Measurements from ENCODE around the gene METTL16.
"Not testable (repeated sequence)": the region's sequence is repeated elsewhere in the genome, so short reads cannot be mapped to it uniquely, and the experiment has no call there.

METTL16 gene

DNA sequence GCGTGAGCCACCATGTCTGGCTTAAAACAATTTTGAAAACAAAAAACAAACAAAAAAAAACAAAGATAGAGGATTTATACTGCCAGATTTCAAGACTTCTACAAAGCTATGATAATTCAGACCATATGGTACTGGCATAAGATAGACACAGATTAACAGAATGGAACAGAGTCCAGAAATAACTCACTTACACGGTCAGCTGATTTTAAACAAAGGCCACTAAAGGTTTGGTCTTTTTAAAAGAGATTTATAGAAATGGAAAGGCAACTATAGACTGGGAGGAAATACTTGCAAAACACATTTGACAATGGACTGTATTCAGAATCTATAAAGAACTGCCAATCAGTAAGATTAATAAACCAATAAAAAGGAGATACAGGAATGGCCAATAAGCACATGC, 62.2 kb downstream of the METTL16 start:
- no peak for DNase-seq

DNA sequence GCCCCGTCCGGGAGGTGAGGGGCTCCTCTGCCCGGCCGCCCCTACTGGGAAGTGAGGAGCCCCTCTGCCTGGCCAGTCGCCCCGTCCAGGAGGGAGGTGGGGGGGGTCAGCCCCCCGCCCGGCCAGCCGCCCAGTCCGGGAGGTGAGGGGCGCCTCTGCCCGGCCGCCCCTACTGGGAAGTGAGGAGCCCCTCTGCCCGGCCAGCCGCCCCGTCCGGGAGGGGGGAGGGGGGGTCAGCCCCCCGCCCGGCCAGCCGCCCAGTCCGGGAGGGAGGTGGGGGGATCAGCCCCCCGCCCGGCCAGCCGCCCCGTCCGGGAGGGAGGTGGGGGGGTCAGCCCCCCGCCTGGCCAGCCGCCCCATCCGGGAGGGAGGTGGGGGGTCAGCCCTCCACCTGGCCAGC, 64.2 kb downstream of the METTL16 start:
- DNase-seq: not testable (repeated sequence)

DNA sequence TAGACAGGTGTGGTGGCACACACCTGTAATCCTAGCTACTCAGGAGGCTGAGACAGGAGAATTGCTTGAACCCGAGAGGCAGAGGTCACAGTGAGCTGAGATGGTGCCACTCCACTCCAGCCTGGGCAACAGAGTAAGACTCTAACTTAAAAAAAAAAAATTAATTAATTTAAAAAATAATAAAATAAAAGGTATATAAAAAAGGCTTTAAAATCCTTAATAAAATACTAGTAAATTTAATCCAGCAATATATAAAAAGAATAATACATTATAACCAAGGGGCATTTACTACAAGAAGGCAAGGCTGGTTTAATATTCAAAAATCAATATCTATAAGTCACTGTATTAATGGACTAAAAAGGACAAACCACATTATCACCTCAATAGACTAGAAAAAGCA, 66.0 kb downstream of the METTL16 start:
- DNase-seq: no peak

DNA sequence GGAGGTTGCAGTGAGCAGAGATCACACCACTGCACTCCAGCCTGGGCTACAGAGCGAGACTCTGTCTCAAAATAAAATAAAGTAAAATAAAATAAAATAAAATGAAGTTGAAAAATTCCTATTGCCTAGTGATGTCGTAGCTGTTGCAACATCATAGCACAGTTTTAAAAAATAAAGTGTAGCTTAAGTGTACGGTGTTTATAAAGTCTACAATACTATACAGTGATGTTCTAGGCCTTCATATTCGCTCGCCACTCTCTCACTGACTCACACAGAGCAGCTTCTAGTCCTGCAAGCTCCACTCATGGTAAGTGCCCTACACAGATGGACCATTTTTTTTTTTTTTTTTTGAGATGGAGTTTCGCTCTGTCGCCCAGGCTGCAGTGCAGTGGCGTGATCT, 67.3 kb downstream of the METTL16 start:
- no peak for DNase-seq

DNA sequence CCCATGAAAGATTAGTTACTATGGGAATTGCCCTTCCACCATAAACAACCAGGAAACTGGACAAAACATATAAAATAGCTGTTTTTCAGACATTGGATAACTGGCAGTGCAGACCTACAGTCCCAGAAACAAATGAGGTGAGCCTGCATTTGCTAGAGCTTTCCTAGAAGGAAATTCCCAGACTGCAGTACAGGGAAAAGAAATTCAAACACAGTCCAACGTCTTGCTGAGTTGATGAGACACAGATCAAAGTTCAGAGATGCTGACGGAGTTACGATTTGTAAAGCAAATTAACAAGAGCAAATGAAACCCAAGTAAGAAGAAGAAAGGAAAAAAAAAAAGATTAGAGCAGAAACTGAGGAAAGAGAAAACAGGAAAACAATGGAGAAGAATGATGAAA, 69.5 kb downstream of the METTL16 start:
- no peak for DNase-seq

DNA sequence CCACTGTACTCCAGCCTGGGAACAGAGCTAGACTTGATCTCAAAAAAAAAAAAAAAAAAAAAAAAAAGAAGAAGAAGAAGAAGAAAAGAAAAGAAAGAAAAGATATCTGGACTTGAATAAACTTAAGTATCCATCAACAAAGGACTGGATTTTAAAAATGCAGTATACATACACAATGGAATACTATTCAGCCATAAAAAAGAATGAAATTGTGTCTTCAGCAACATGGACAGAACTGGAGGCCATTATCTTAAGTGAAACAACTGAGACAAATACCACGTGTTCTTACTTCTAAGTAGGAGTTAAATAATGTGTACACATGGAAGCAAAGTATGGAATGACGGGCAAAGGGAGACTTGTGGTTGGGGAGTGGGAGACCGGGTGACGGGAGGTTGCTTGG, 70.8 kb downstream of the METTL16 start:
- DNase-seq: no peak

DNA sequence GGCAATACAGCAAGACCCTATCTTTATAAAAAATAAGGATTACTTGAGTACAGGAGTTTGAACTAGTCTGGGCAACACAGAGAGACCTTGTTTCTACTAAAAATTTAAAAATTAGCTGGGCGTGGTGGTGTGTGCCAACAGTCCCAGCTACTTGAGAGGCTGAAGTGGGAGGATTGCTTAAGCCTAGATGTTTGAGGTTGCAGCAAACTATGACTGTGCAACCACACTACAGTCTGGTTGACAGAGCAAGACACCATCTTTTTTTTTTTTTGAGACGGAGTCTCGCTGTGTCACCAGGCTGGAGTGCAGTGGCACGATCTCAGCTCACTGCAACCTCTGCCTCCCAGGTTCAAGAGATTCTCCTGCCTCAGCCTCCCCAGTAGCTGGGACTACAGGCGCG, 71.7 kb downstream of the METTL16 start:
- not testable (repeated sequence) for DNase-seq

DNA sequence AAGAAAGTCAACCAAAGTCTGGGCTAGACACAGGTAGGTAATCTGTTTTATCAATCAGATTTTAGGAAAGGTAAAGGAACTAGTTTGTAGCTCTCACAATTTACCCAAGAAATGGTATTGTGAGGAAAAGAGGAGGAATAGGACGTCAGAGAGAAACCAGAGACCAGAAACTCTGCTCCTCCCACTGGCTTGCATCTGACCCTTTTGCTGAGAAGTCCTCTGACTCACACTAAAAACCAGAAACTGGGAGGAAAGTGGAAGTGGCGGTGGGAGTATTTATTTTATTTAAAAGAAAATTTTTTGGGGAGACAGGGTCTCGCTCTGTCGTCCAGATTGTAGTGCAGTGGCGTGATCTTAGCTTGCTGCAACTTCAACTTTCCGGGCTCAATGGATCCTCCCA, 72.9 kb downstream of the METTL16 start:
- DNase-seq: no peak

DNA sequence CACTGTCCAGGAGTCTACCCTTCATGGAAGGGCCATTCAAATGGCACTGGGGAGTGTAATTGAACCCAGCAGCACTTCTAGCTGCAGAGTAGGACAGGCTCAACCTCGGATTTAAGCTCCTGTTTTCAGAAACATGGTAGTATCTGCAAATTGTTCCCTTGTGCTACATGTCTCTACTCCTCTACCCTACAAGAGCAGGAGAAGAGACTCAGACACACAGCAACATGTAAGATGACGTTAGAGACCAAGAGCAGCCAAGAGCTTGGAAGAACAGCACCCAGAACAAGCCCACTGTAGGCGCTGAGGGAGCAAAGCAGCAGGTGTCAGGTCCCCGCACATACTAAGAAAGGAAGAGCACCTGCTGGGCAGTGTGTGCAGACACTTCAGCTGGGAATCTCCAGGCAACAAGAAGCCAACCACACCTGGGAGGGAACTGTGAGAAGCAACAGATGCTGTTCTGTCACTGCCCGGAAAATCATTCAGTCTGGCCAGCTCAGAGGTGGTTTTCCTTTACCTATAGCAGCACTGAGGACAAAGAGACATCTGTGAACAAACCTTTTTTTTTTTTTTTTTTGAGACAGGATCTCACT, 75.3 kb downstream of the METTL16 start:
- DNase-seq: no peak

DNA sequence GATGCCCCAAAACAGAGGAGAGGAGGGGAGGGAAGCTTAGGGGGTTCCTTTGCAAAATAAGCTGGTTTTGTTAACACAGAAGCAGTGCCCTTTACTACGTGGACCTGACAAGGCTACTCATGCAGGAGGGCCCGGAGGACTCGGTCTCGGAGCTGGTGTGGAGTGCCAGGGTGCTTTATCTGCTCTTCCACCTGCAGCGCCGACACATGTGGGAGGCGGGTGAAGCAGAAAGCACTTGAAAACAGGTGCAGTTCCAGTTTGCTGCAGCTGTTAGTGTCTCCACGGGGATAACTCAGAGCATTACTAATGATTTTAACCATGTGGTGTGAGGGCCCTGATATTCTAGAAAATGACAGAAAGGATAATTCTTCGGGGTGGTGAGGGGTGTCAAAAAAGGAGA, 75.8 kb downstream of the METTL16 start:
- DNase-seq: no peak

DNA sequence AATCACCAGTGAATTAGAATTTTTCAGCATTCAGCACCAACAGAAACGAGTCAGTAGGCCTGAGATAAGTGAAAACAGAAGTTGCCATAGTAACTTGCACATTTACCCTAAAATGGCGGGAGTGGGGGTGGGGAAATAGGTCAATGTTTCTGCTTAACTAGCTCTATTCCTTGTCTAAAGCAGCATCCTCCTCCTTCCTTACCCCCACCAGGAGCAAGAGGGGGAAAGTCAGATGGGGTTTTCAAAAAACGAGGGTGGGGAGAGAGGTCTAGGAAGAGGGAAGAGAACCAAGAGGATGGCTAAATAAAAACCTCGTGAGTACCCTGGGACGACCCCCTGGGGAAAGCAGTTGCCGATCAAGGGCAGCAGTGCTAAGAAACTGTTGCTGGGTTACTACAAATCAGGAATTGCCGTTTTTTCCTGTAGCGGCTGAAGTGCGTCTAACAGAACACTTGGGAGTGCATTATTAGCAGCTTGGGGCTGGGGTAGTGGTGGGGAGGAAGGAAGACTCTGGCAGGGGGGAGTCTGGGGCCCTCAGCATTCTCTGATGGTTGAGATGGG, 76.4 kb downstream of the METTL16 start:
- DNase-seq: no peak

DNA sequence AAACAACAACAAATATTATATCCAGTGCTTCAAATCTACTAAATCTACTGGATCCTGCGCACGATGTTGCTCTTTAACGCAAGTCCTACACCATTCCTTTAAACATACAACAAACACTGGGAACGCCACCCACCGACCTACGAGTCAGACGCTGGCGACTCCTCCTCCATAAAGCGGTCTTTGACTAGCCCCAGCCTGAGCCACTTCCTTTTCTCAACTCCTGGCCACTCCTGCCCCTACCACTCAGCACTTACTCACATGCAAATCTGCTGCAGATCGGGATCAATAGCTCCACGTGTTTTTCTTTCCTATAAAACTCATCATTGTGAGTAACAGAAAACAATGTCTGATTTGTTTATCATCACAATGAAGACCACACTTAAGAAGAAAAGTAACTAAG, 78.0 kb downstream of the METTL16 start:
- no peak for DNase-seq

DNA sequence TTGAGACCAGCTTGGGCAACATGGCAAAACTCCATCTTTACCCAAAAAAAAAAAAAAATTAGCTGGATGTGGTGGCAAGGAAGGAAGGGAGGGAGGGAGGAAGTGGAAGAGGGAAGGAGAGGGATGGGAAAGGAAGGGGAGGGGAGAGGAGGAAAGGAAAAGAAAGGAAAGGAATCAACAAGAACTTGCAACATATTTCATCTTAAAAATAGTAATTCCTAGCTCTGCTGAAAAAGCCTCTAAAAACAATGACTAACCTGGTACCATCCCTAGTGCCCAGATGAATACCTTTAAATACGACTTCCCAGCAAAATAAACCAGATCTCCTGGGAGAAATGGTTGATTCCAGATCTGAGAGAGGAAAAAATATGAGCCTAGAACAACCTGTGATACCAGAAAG, 83.8 kb downstream of the METTL16 start:
- DNase-seq: no peak

DNA sequence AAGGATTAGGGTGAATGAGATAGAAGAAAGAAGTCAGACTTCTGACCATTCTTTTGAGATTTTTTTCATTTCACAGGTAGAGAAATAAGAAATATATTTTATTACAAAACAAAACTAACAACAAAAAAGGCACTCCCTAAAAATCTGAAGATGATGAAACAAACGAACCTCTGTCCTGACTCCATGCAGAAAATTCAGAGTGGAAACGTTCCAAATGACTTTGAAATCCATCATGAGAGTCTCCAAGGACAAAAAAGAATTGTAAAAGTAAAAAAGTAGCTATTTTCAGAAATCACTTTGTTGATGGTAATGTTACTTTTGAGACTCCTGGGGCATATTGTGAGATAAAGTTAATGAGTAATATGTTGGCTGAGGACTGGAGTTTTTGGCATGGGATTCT, 84.5 kb downstream of the METTL16 start:
- DNase-seq: no peak

DNA sequence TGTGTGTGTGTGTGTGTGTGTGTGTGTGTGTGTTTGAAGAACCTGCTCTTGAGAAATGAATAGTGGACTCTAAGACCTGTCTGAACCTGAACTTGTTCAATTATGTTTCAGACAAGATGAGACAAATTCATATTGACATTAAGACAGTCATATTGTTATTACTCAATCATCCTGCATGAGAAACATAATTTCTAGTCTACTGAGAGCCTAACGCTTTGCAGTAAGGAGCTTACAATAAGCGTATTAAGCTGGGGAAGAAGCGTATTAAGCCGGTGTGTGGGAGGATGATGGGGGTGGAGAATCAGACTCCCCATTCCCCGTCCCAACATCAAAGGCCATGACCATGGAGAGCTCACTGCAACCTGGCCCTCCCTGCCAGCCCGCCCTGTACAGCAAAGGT, 88.4 kb downstream of the METTL16 start:
- no peak for DNase-seq

DNA sequence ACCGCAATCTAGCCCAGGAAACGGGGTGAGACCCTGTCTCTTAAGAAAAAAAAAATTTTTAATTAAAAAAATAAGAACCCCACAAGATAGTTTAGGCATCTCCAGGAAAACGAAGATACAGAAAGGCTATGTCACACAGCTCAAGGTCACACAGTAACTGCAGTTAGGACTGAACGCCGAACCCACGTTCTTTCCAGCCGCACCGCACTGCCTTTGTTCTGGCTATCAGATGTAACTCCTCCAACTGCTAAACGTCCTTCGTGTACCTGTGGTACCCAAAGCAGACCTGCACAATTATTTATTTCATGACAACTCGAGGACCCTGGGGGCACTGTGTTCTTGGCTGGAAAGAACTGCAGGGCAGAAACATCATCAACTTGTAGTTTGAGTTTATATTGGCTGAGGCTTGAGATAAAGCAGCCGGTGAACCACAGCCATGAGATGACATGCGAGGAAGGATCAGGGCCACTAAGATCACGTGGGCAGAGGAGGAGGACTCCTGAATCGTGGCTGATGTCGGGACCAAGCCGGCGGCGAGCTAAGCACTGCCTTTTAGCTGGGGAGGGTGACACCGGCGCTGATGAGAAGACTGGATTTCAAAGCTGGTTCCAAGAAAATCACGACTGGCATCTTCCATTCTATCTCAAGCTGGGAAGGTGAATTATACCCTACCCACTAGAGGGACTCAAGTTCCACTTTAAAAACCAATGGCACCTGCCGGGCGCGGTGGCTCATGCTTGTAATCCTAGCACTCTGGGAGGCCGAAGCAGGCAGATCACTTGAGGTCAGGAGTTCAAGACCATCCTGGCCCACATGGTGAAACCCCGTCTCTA, 90.2 kb downstream of the METTL16 start:
- no peak for DNase-seq

DNA sequence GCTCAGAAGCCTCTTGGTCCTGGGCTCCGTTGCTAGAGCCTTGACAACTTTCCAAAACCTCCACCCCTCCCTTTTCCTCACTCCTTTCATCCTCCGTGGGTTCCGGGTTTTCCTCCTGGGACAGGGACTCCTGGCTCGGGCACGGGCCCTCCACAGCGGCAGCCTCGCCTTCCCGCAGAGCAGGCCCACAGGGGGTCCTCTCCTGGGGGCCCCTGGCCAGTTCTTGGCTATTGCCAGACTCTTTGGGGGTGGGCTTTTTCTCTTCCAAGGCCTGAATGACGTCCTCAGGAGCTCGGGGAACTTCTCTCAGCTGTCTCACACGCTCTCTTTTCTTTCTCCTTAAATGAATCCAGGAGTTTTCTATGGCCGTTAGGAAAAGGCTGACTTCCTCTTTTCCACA, 91.5 kb downstream of the METTL16 start:
- no peak for DNase-seq

DNA sequence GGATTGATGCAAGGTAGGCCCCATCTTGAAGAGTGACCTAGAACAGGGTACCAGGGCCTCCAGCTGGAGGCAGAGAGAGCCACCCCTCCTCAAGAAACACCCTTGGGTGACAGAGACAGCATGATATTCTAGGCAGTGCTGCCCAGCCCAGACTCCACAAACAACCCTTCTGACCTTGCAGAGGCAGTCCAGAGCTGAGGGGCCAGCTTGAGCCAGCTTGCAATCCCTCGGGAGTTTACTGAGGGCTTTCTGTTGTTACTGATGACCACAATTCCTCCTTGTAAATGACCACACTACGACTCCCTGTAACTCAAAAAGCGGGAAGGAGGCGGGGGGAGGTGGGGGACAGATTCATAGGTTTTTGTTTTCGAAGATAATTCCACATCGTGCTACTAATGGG, 92.2 kb downstream of the METTL16 start:
- no peak for DNase-seq

DNA sequence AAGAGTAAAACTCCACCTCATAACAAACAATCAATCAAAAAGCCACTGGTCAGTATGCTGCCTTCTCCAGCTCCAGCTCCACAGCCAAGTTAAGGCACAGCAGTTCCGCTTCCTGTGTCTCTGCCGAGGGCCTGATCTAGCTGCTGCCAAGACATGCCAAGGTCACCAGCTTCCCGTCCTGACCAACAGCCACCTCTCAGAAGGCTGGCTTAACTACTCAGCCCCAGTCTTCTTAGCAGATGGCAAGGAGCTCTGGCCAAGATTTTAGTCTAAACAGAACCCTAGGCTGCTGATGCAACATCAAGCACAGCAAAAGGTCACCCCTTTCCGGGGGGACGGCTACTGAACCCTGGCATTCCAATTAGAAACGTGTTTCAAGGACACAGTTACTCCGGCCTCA, 93.1 kb downstream of the METTL16 start:
- no peak for DNase-seq

DNA sequence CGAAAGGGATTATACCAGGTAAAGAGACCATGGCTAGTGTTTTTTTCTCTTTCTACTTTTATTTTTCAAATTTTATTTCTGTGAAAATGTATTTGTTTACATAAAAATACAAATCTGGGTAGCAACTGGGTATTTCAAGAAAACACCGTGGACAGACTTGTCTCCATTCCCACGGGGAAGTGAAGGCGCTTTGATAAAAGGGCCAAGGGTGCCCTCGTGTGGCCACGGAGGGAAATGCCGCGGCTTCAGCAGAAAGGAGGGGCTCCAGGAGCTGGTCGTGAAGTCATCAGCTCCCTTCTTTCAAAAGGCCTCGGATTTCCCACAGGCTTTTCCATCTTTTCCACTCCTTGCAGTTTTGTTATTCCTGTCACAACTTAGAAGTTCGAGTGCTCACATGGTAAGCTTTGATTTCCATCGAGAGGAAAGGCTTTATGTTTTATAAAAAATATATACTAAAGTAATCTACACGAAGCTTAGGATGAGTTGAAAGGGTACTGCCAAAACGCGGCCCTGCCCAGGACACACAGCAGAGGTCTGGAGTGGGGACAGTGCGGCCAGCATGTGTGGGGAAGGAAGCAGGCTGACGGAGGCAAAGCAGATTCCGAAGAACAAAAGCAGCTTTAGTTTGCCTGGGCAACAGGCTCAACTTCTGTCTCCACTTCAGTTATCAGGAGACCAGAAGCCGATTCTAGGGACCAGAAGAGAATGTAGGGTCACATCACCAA, 95.5 kb downstream of the METTL16 start:
- DNase-seq: peak; percentile 68 to 88 (median 75)

DNA sequence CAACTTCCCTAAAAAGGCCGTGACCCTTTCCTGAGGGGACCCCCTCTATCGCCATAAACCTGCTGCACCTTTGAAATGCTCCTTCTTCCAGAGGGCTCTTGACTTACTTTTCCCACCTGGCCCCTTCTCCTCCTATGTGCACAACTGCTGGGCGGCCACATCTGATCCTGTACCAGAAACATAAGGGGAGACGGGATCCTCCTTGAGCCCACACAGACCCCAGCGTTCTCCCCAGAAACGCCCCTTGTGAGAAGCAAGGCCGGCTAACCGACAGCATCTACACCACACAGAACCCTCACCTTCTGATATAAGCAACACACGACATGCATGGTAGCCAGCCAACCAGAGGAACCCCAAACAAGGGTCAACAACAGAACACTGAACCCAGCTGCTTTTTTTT, 96.6 kb downstream of the METTL16 start:
- DNase-seq: no peak

DNA sequence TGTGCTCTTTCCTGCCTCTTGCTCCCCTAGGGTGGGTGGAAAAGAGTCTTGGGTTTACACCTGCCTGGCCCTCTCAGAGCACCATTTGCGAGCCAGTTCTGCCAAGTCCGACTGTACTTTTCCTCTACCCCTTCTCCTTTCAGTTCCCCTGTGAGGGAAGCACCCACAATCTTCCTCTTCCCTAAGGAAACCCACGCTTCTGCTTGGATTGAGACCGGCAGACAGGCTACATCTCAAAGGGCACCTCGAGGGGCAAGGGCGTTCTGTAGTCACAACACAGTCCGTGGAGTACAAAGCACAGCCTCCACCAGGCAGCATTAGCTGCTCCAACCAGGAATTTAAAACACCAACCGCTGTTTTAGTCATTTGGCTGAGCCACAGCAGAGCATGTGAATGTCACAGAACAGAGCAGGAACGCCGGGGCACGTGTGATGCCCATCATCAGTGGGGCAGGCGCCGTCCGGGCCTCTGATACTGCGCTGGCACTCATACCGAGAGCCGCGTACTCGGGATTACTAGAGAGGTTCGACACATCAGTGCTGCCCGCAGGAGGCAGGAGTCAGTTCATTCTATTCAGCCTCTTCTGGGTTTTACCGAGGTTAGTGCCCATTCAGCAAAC, 97.1 kb downstream of the METTL16 start:
- no peak for DNase-seq

DNA sequence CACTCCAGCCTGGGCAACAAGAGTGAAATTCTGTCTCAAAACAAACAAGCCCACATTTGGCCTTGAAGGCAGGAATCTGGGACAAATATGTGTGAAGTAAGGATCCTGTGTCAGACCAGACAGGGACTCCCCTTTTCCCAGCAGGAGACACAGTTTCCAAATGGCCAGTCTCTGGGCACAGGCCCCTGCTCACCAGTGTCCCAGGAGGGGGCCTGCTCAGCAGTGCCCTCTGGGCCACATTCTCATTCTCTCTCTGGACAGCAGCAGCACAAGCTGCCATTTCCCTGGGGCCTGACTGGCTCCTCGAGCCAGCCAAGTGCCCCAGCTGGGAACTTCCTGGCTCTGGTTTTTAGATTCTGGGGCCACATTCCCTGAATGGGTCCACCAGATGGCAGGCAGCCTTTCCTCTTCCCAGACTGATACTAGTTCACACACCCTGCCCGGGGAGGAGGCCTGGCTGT, 99.1 kb downstream of the METTL16 start:
- DNase-seq: no peak
